Fibroblast of villous mesenchyme (primary cell): ENCODE data around the gene ELFN1. TPM values are rescaled to one million over a fixed set of nuclear protein-coding genes. Genes with fewer than 3 reads are reported as not detected.

Source experiments
- DNase-seq: peaks from one replicate; pipeline ENCODE4 v3.0.0-alpha.2; 2010; ENCODE audit warnings: low read depth
- H3K4me3 ChIP-seq: 2 replicates; pipeline ENCODE4 v1.5.1; 2011; ENCODE audit warnings: low read depth, mild to moderate bottlenecking, low read length
- total RNA-seq: library from RNA; depleted of rRNA; stranded (reverse); fragments of >200 nt; gene quantifications from 2 replicates; pipeline ENCODE4 v1.2.3, GENCODE V29; 2012
- TF ChIP-seq, protein P1 (sequence below): IDR thresholded peaks from 2 replicates; pipeline ENCODE4 v1.5.1; 2012; ENCODE audit warnings: low read depth, mild to moderate bottlenecking, low read length; ENCODE audit not compliant: insufficient read depth

The ELFN1 gene
- total RNA-seq, 1 donor = 0.86 TPM

DNA sequence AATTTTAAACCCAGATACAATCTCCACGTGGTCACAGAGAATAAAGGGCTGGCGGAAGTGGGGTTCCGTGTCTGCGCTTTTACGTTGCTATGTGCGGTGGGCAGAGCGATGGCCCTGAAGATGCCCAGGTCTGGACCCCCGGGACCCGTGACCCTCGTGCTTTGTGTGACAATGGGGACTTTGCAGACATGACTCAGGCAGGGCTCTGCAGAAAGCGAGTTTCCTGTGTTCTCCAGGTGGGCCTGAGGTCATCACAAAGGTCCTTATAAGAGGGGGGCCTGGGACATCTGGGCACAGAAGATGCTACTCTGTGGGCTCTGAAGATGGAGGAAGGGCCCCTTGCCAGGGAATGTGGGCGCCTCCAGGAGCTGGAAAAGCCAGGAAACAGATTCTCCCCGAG, 95.3 kb downstream of the ELFN1 start:
- no peak overlapping the region for H3K4me3 ChIP-seq
- DNase-seq = no peak
- TF ChIP-seq, protein P1, sequence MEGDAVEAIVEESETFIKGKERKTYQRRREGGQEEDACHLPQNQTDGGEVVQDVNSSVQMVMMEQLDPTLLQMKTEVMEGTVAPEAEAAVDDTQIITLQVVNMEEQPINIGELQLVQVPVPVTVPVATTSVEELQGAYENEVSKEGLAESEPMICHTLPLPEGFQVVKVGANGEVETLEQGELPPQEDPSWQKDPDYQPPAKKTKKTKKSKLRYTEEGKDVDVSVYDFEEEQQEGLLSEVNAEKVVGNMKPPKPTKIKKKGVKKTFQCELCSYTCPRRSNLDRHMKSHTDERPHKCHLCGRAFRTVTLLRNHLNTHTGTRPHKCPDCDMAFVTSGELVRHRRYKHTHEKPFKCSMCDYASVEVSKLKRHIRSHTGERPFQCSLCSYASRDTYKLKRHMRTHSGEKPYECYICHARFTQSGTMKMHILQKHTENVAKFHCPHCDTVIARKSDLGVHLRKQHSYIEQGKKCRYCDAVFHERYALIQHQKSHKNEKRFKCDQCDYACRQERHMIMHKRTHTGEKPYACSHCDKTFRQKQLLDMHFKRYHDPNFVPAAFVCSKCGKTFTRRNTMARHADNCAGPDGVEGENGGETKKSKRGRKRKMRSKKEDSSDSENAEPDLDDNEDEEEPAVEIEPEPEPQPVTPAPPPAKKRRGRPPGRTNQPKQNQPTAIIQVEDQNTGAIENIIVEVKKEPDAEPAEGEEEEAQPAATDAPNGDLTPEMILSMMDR = no peak

- H3K4me3 ChIP-seq = no peak overlapping the region
- no peak for DNase-seq
- TF ChIP-seq, protein P1 = no peak
Measured at GRCh38 chr7:1767524-1767923, 97.4 kb downstream of the ELFN1 start.

DNA sequence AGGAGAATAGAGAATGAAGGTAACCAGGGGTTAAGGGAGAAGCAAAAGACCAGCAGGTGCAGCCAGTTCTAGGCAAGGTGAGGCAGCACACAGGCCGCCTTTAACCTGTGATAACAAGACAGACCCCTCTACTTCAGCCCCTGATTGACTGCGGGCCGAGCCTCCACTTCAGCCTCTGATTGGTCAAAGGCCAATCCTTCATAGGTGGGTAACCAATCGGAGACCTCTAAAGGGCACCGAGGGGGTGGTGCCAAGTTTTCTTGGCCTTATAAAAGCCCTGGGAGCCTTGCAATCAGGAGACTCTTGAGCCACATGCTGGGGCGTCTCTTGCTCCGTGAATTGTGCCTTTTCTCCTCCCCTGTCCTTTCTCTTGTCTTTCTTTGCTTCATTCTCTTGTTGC, 98.8 kb downstream of the ELFN1 start:
- H3K4me3 ChIP-seq = no peak overlapping the region
- TF ChIP-seq, protein P1 = no peak
- no peak for DNase-seq

- DNase-seq = no peak
- TF ChIP-seq, protein P1 = no peak
- no peak overlapping the region for H3K4me3 ChIP-seq
Measured at GRCh38 chr7:1769286-1770200, 99.5 kb downstream of the ELFN1 start.

DNA sequence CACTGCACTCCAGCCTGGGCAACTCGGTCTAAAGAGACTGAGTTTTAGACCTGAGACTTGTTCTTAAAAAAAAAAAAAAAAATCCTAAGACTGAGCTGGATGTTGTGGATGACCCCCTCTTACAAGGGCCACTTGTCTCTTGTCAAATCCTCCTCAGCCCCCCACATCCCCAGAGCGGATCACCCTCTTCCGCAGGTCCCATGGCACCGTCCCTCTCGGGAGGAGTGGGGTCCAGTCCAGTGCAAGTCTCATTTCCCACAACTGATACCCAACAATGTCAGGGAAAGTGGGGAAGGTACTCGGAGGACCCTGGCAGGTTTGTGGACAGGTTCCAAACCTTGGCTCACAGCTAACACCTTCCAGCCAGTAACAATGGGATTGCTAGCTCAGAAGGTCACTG, 100.3 kb downstream of the ELFN1 start:
- no peak for DNase-seq
- H3K4me3 ChIP-seq = no peak overlapping the region
- TF ChIP-seq, protein P1 = no peak

DNA sequence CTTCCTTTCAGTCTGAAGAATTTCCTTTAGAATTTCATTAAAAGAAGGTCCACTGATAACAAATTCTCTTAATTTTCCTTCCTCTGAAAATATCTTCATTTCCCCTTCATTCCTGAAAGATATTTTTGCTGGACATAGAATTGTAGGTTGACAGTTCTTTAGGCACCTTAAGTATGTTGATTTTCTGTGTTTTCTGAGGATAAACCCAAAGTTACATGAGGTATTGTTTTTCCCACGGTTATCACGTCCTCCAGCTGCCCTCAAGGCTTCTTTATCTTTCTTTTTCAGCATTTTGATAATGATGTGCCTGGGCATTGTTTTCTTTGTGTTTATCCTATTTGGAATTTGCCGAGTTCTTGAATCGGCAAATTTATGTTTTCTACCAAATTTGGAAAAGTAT, 105.3 kb downstream of the ELFN1 start:
- no peak overlapping the region for H3K4me3 ChIP-seq
- DNase-seq = no peak

More for the DNA sequence above, 105.3 kb downstream of the ELFN1 start:
- TF ChIP-seq, protein P1 = no peak
